Measurements from ENCODE around the gene HMOX1. TPM values are rescaled to one million over a fixed set of nuclear protein-coding genes. Genes with fewer than 3 reads are reported as not detected.

Gene HMOX1
- total and polyA plus RNA-seq, 2 donors (not counting 3 experiments of a cell fraction or from before 2014, with no cell fraction given): 41.1 to 69.1 TPM

- Histone ChIP-seq H3K79me2 (ENCODE audit: control insufficient read depth, insufficient read depth, low read length) (no peaks in the 10 kb centered on the region), H3K9me1 (replicated peaks; ENCODE audit: control insufficient read depth, extremely low read depth, insufficient read depth, low read length) (no peaks in the 10 kb centered on the region), H3K36me3 (ENCODE audit: control insufficient read depth in 2 of 2, extremely low read depth in 1 of 2, insufficient read depth in 2 of 2, low read length in 2 of 2) (no peaks in the 10 kb centered on the region), H3K9me3 (replicated peaks; ENCODE audit: control insufficient read depth, insufficient read depth, low read length) (no peaks in the 10 kb centered on the region), H3K4me1 (ENCODE audit: control insufficient read depth, extremely low read depth, insufficient read depth, low read length) (peaks cover 20% of the 10 kb centered on the region), H3K4me3 (replicated peaks in 1 of 3; ENCODE audit: insufficient read depth in 1 of 3, low read depth in 1 of 3, low read length in 3 of 3) (no peak overlapping the region), H3K9ac (replicated peaks; ENCODE audit: extremely low read depth, insufficient read depth, low read length) (no peak overlapping the region), H4K20me1 (replicated peaks; ENCODE audit: control insufficient read depth, extremely low read depth, insufficient read depth, low read length) (no peaks in the 10 kb centered on the region), H3K27ac (ENCODE audit: insufficient read depth, low read depth, low read length) (no peak overlapping the region), H3K4me2 (ENCODE audit: insufficient read depth, low read length) (no peak overlapping the region), H2AFZ (ENCODE audit: low read depth, low read length) (peak overlapping the region; percentile 23), H3K27me3 (ENCODE audit: control insufficient read depth in 2 of 2, insufficient read depth in 2 of 2, low read length in 2 of 2) (no peaks in the 10 kb centered on the region)
- BruUV-seq (replicated peaks): no TSS peak
- dilution Hi-C loops (cut with MboI; ENCODE audit: extremely low pct_ligation_motif_present, low sequenced_read_pairs): no loop called here
- intact Hi-C loops (cut with micrococcal nuclease): no loop called here
- TF ChIP-seq CTCF (IDR thresholded peaks at IDR 0.05; ENCODE audit: extremely low read depth in 1 of 2, insufficient read depth in 1 of 2, low read depth in 1 of 2, low read length in 2 of 2): no peak
- no peak for TF ChIP-seq MYC (IDR thresholded peaks at IDR 0.05; ENCODE audit: low read depth, low read length)
- TF ChIP-seq FOS (IDR thresholded peaks at IDR 0.05; ENCODE audit: borderline replicate concordance, insufficient read depth, low read length): no peak
- TF ChIP-seq JUN (IDR thresholded peaks at IDR 0.05; ENCODE audit: borderline replicate concordance, insufficient read depth, insufficient read length, low read depth): no peak
- TF ChIP-seq POLR2AphosphoS5 (IDR thresholded peaks at IDR 0.05; ENCODE audit: insufficient read depth, low read depth, low read length): no peak
- no peak for TF ChIP-seq GATA2 (IDR thresholded peaks at IDR 0.05; ENCODE audit: insufficient read depth, insufficient read length, low read depth, low read length)
- no peak for TF ChIP-seq POLR2A (IDR thresholded peaks at IDR 0.05; ENCODE audit: low read depth, low read length)
- no peak for TF ChIP-seq MAX (IDR thresholded peaks at IDR 0.05; ENCODE audit: insufficient read depth, insufficient read length)
- no peak for TF ChIP-seq EZH2 (IDR thresholded peaks at IDR 0.05; ENCODE audit: borderline replicate concordance, low read depth, low read length, severe bottlenecking)
- FAIRE-seq (no peak), DNase-seq (ENCODE audit: low read depth, low spot score) (no peak)
- POLR2A ChIA-PET: no interaction called here
- CTCF ChIA-PET: interaction anchor here (0.9 kb wide), 1 partner anchor 15 kb away, joined by 4 read pairs; no protein-coding TSS in a partner anchor
Measured at GRCh38 chr22:35375031-35375430, 5.9 kb upstream of the HMOX1 start.

Measured in endothelial cell of umbilical vein (primary cell).